Activated CD4-positive, alpha-beta T cell treated with anti-CD3 and anti-CD28 coated beads, Interleukin-2, amount 50 U/mL, for 16 hours (primary cell): ENCODE results near the gene LSM3.

ENCODE experiments used
- DNase-seq: peaks from one replicate; pipeline ENCODE4 v3.0.0-alpha.2; 2020

The LSM3 gene

DNA sequence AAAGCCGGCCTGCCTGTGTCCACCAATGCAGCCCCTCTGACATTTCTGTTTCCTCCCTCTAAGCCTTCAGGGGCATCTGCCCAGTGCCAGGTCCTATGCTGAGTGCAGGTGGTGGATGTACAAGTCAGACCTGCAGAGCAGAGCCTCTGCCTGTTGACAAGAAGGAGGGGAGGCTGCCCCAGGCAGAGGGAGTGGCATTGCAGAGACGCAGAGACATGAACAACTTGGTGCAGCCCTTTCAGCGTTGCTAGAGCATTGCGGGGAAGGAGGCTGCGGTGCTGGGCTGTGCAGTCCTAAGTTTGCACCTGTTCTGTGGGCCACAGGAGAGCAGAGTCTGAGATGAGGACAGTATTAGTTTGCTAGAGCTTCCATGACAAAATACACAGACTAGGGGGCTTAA, 65.2 kb downstream of the LSM3 start:
- DNase-seq, result no peak

DNA sequence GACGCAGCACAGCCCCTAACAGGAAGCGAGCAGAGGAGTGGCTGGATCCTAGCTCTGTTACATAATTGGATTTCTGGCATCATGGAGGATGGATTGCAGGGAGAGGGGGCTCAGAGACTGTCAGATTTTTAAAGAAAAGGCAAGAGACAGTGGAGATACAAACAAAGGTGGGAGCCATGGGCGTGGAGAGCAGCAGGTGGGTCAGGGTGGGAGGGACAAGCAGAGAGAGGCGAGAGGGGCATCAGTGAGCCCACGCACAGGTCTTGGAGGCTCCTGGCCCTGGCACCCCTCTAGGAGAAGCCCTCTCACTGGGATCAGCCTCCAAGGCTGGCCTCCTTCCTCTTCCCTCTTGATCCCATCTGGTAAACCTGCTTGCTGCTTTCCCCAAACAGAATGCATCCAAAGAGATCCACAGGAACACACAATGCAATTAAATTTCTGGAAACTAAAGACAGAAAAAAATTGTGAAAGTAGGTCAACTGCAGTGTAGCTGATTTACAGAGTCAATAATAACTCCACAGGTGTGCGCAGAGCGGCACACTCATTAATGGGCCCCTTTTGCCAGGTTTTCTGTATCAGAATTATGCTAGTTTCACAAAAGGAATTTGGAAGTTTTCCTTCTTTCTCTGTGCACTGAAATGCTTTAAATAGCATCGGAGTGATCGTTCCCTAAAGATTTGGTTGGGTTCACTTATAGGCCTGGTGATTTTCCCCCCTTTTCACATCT, 66.1 kb downstream of the LSM3 start:
- no peak for DNase-seq

DNA sequence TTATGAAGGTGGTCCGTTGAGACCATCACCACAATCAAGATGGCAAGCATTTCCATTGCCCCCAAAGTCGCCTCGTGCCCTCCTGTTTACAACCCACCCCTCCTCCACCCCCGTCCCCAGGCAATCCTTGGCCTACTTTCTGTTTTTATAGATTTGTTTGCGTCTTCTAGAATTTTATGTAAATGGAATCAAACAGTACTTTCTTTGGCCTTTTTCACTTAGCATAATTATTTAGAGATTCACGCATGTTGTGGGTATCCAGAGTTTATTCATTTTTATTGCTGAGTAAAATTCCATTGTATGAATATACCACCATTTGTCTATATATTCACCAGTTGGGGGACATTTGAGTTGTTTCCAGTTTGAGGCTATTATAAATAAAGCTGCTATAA, 66.6 kb downstream of the LSM3 start:
- no peak for DNase-seq

DNA sequence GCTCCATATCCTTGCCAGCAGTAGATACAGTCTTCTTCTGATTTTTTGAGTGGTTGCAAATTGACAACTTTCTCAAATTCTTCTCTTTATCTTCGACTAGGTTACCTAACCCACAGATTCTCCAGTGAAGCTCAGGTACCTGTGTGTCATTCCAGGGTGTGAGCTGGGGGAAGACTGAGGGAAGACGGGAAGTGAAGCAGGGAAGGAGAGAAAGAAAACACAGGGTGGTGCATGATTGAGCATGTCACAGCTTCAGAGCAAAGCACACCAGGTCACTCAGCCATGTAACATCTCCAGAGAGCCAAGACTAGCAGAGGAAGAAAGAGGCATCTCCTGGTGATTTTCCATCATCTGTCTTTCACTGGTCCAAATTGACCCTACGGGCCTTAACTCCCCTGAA, 67.2 kb downstream of the LSM3 start:
- no peak for DNase-seq

DNA sequence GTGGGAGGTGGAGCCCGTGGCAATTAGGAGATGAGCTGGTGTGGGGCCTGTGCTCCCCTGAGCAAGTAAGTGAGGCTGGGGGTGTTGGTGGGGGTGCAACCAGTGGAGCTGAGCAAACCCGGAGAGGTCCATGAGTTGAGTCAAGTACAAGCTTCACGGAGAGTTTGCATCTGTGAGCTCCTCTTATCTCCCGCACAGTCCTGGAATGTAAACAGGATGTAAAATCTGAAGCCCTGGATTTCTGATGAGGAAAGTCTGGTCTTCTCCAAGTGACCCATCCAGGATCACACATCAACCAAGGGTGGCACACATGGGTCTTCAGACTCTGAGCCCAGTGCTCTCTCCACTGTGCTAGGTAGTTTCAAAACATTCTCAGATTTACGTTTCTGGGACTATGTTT, 67.8 kb downstream of the LSM3 start:
- DNase-seq, result no peak

DNA sequence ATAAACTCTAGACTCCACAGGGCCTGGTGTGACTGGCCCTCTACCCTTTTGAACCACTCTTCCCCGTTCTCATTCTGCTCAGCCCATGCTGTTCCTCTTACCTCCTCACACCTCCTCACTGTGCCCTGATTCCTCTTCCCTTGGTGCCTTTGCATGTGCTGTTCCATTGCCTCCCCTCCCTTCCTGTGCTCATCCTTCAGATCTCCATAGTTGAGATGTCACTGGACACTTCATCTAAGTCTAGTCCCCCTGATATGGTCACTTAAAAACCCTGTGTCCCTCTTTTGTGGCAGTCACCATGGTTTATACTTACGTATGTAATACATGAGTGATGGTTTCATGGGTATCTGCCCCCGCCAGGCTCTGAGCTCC, 69.8 kb downstream of the LSM3 start:
- DNase-seq, result no peak

DNA sequence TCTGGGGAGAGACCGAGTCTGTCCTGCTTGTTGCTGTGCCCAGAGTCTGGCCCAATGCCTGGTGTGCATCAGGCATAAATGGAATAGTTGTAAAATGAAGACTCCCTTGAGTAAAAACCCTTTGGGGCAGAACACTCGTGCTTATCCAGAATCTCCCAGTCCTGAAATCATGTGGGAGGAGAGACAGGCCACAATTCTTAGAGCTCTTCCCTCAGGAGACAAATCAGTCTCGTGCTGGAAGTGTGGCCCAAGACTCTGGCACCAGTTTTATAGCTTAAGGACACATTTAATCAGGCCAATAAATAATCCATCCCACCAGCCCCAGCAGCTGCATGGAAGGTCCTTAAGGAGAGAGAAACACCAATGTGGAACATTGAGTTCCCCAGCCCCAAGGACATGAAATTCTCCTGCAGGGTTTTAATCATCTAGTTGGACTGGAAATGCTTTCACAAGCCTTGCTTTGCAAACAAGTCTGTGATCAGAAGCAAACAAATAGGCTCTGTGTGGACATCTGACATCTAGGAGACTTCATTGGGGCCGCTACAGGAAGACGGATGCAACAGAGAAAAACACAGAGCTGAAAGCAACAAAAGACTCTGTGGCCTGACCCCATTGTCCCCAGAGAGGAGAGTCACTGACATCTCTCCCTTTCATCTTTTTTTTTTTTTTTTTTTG, 70.4 kb downstream of the LSM3 start:
- DNase-seq, result no peak
